GM18508 (cell line): ENCODE data around the gene PGM1.

Experiments
- ATAC-seq: cut with Tn5 transposase; IDR thresholded peaks from one replicate; pipeline ENCODE4 v1.9.1; 2021; ENCODE audit warnings: moderate number of reproducible peaks; ENCODE audit not compliant: insufficient read depth, unreplicated experiment

Gene PGM1

GRCh38 chr1:63628607-63629006 lies 35.4 kb downstream of the PGM1 start:
- no peak for ATAC-seq

DNA sequence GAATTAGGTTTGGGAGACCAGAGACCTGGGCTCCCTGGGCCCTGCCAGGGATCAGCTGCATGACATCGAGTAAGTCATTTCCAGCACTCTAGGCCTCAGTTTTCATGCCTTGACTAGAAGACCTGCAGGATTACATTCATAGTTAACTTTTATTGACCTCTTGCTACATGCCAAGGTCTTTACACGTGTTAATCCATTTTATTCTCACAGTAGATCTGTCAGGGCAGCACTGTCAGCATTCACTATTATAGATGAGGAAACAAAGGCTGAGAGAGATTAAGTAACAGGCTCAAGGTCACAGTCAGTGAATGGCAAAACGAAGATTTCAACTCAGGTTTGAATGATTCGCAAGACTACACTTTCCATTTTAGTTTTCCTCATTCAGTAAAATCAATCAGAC lies 37.0 kb downstream of the PGM1 start:
- no peak for ATAC-seq

- ATAC-seq = no peak
Measured at GRCh38 chr1:63630666-63631065, 37.5 kb downstream of the PGM1 start.

DNA sequence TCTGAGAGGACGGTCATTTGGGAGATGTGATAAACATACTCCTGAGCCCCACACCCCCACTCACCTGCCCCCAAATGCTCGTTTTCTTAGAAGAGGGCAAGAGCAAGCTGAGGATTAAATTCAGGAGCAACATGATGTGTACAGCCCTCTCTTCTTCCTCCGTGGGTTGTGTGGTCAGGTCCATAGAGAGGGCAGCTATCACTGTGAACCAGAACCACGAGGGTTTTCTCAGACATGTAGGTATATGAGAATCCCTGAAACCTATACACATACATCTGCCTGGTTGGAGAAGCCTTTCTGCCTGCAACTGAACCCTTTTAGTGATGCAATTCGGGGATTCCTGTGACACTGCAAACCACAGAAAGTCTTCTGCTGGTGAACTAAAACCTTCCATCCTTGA lies 38.9 kb downstream of the PGM1 start:
- no peak for ATAC-seq

DNA sequence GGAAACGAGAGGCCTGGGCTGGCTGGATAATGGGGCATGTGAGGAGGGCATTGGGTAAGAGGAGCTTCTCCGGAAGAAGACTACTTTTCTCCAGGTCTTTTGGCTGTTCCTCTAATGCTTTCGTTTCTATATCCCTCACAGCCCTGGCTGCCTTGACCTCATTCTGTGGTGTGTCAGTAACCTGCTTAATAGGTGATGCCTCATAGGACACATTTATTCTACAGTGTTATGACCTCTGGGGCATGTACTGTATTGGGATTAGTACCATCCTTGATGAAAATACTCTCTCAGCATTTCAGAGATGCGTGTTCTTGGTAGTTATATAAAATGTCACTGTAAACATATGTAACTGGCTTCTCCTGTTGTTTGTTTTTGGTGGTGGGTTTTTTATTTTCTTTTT lies 40.1 kb downstream of the PGM1 start:
- no peak for ATAC-seq

- ATAC-seq = no peak
Measured at GRCh38 chr1:63634471-63634870, 41.3 kb downstream of the PGM1 start.

- ATAC-seq = no peak
Measured at GRCh38 chr1:63635681-63636080, 42.5 kb downstream of the PGM1 start.

- ATAC-seq = no peak
Measured at GRCh38 chr1:63636192-63637105, 43.2 kb downstream of the PGM1 start.

GRCh38 chr1:63638471-63638870 lies 45.3 kb downstream of the PGM1 start:
- ATAC-seq = no peak

DNA sequence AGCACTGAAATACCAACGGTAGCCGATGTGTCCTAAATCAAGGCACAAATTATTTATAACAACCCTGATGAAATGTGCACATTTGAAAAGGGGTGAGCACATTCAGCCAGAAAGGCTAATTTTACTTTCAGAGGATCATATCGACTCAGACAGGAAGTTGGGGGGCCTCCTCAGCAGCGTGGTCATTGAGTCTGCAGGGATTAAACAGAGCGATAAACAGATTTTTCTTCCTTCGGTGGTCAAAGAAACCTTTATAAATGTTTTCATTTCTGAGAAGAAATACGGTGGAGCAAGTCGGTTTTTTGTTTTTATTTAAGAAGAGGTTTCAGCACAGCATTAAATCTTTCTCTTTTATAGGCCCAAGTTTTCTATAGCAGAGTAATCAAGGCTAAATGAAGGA lies 45.7 kb downstream of the PGM1 start:
- no peak for ATAC-seq

GRCh38 chr1:63640633-63641567 lies 47.7 kb downstream of the PGM1 start:
- no peak for ATAC-seq

DNA sequence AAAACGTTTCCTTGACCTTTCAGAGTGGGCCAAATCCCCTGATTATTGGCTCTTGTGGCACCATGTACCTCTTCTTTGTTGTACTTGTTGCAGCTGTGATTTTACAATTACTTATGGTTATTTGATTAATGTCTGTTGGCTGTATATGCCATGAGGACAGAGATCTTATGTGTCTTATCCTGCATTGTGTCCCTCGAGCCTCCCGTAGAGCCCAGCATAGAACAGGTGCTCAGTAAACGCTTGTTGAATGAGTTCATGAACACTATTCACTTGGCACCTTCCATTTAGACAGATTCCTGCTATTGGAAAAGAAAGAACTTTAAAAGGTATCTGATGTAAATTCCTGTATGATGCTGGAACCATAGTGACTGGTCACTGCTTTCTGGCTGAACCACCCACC lies 48.4 kb downstream of the PGM1 start:
- no peak for ATAC-seq

GRCh38 chr1:63642901-63643300 lies 49.7 kb downstream of the PGM1 start:
- no peak for ATAC-seq

GRCh38 chr1:63643517-63643916 lies 50.3 kb downstream of the PGM1 start:
- no peak for ATAC-seq

DNA sequence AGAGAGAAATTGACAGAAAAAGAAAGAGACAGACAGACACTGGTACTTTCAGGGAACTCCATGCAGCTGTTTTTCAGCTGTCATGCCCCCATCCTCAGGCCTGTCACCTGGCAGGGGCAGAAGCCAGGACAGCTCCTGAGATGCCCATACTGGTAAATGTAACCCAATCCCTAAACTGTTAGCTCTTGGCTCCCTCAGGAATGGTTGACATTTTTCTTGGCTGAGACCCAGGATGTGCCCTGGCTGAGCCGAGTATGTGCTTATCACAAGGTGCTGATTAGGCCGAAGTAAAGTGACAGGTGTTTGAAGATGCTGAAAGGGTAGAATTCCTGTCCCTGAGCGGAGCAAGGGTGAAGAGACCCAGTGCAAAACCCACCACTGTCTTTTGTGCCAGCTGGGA lies 50.7 kb downstream of the PGM1 start:
- ATAC-seq = no peak

DNA sequence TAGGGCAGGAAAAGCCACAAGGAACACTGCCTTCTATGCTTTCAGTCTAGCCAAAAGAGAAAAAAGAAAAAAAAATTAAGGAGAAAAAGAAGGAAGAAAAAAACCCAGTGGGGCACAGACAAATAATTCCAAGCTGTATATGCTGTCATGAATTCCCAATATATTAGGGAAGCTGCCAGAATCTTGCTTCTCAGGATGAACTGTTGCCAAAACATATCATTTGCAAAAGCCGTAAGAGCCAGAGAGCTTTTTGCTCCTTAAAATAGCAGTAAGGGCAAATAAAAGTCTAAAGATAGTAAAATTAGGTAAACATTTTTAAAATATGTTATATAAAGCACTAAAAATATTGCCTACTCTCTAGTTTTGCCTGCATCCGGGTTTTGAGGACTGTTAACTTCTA lies 52.1 kb downstream of the PGM1 start:
- ATAC-seq = no peak

DNA sequence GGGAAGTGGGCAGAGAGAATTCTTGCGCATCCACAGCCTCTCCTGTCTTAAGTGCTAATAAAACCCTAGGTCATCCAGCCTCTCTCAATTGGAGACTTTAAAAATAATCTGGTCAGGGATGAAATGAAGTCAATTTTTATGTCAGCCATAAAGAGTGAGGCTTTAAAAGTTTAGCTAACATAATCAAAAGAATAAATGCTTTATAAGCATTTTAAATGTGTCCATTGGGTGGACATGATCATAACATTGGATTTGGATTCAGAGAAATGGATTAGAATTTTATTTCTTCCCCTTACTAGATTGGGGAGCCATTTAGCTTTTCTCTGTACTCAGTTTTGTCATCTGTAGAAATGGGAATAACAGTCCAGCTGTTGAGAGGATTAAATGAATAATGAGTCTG lies 55.5 kb downstream of the PGM1 start:
- no peak for ATAC-seq

DNA sequence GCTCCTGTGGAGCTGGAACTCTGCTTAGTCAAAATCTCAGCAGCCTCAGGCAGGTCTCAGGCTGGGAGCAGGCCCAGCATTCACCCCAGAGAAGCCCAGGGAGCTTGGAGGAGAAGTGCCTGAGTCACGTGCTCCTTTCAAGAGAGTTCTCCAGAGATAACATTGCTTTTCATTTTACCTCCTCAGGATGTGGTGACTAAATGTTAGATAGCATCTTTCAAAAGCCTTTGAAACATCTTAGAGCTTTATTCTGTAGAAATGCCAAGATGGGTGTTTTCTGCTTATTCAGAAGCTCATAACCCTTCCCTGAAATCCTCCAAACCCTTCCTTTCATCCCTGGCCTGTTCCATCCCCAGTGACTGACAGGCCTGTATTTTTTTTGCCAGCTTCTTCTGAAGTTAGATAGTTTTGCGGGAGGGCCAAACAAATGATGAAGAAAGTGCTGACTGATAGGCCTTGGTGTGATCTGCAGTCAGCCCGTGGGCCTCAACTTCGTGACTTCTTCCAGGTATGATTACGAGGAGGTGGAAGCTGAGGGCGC lies 58.0 kb downstream of the PGM1 start:
- ATAC-seq = no peak

- no peak for ATAC-seq
Measured at GRCh38 chr1:63653976-63654375, 60.8 kb downstream of the PGM1 start.

DNA sequence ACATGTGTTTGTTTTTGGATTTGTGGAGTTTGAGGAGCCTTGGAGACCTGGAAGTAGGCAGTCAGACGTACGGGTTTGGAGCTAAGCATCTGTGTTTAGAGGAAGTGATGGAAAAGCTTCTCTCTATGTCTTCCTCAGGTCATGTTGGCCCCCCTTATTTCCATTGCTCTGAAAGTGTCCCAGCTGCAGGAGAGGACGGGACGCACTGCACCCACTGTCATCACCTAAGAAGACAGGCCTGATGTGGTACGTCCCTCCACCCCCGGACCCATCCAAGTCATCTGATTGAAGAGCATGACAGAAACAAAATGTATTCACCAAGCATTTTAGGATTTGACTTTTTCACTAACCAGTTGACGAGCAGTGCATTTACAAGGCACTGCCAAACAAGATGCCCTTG lies 66.2 kb downstream of the PGM1 start:
- ATAC-seq = no peak
